Urothelium cell line (cell line): ENCODE data around the gene OTOF.

Source experiments
- DNase-seq: peaks from one replicate; pipeline ENCODE4 v3.0.0; 2011; ENCODE audit warnings: low spot score, mixed read lengths
- FAIRE-seq: peaks from 2 replicates; lab custom pipeline; 2011; peaks lifted over from hg19 to GRCh38; lab: Jason Lieb, UNC

OTOF gene

DNA sequence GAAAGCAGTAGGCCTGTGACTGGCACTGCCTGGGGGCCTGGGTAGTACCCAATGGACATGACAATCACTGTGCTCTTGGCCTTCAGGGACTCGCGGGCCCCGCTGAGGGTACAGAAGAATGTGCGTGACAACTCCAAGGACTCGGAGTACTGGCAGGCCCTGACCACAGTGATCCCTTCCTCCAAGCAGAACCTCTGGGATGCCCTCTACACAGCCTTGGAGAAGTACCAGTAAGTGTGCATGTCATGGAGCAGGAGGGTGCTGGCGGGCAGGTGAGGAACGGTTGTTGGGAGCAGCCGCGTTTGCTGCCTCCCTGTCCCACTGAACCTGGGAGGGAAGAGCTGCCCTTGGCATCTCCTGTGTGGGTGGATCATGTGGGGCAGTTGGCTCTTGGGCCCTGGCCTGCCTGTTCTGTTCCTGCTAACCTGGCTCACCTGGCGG is 23.3 kb downstream of the OTOF start:
- DNase-seq (no peak), FAIRE-seq (no peak)

DNA sequence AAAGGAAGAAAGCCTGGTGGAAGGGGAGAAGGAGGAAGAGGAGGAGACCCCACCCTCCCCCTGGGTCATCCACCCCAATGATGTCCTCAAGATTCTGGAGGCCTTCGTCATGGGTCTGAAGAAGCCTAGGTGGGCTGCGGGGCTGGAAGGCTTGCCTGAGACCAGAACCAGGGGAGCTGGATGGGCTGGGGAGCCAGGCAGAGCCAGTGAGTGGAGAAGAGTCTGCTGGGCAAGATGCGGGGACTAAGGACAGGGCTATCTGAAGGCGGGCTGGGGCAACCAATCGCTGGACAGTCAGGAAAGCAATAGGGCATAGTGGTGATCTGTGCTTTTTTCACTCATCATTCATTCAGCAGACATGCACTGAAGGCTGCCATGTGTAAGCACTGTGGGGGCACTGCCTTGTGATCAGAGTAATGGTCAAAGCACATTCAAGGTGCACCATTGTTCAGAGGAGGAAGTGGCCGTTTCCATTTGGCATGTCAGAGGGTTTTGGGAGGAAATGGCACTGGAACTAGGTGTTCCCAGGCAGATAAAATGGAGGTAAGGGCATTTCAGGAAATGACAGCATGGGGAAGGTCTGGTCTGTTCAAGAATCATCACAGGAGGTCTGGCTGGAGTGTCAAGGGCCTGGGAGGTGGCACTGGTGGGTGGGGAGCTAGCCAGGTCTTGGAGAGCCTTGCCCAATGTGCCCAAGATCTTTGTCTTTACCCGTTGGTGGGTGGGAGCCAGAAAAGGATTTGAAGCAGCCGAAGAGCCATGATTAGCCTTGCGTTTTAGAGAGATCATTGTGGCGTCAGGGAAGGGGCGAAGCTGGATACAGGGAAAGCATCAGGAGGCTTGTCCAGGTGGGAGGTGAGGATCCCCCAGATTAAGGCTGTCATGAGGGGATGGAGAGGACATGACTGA is 24.2 kb downstream of the OTOF start:
- DNase-seq = no peak
- FAIRE-seq = peak; percentile 32

DNA sequence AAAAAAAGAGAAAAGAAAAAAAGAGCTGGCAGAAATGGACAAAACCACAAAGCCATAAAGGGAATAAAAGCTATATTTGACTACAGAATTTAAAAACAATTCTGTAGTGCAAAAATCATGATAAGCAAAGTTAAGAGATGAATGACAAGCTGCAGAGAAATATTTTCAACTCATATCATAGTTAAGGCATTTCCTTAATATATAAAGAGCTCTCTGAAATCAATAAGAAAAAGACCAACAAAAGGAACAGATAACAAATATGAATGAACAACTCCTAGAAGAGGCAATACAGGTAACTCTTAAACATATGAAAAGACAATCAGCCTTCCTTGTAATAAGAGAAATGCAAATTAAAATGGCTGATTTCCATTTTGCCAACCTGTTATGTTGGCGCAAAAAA is 26.2 kb downstream of the OTOF start:
- FAIRE-seq = no peak
- no peak for DNase-seq

DNA sequence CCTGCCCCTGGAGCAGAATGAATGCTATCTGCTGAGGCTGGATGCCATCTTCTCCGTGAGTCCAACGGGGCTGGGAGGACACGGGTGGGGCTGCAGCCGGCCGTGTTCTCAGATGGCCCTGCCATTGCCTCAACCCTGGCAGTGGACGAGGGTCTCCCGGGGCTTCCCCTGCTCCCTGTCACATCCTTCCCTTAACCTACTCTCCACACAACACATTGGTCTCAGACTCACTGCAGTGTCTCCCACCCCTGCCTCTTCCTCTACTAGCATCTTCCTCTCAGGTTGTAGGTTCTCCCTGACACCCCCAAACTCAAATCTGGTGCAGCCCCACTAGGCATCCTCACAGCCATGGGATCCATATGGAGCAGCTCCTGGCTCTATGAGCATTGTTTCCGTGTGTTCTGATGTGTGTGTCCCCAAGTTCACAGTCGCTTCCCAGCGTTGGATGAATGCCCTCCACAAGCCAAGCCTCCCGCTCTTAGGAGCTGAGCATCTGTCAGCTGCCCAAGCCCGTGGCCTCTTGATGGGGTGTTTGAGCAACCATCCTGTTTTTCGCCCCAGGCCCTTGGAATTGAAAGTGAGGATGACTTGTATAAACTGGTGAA is 27.8 kb downstream of the OTOF start:
- no peak for DNase-seq
- FAIRE-seq = no peak

DNA sequence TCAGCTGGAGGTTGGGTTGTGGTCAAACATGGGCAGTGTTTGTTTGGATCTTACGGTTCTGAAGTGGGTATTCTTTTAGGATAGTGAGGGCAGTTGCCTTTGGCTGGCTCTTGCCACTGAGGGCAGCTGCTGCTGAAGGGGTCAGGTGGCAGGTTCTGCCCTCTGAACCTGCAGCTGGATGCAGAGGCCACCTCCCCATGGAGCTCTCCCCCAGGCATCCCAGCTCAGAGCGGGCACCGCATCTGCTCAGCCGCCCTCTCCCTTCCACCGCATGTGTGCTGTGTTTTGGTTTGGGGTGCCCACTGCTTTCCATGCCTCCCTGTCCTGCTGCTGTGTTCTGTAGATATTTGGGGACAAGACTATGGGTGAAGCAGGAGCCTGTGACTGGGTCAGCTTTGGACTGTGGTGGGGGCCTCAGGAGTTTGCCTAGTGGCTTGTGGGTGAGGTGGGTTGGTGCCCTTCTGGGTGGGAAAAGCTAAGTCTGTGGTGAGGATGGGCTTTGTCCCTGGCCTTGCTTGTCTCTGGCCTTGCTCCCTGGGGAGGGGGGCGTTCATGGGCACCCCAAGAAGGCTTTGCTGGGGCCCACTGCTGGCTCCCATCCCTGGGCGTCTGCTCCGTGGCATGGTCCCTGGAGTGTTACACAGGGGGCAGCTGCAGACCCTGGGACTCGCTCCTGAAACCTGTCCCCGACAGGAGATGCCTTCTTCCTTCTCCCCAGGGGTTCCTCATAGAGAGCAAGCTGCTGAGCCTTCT is 28.5 kb downstream of the OTOF start:
- FAIRE-seq (no peak), DNase-seq (no peak)

DNA sequence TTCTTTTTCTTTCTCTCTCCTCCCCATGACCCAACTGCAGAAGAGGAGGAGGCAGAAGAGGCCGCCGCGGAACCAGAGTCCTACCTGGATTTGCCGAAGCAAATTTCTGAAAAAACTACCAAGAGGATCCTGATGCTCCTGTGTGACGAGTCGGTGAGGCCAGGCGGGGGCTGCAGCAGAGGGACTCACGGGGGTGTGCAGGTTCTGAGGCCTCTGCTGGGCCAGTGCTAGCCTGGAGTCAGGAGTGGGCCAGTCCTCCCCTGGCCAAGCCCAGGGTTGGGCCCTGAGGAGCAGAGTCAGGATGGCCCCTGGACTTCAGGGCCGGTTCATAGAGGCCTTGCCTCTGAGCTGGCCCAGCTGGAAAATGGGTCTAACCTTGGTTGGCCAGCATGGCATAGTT is 29.3 kb downstream of the OTOF start:
- DNase-seq (no peak), FAIRE-seq (no peak)

DNA sequence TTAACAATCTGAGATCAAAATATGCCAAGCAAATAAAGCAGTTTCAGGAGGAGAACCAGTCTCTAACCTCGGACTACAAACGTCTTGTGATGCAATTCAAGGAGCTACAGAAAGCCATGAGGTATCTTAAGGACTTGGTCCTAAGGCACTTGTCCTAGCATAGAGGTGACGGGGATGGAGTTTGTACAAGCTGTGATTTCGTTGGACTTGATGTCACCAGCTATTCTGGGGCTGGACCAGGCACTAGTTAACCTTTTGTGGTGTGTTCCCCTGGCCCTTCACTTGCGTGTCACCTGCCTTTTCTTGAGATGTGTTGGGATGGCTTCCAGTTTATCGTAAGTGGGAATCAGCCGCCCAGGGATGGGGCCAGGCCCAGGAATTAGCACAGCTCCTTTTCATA is 33.7 kb downstream of the OTOF start:
- DNase-seq = no peak
- no peak for FAIRE-seq

DNA sequence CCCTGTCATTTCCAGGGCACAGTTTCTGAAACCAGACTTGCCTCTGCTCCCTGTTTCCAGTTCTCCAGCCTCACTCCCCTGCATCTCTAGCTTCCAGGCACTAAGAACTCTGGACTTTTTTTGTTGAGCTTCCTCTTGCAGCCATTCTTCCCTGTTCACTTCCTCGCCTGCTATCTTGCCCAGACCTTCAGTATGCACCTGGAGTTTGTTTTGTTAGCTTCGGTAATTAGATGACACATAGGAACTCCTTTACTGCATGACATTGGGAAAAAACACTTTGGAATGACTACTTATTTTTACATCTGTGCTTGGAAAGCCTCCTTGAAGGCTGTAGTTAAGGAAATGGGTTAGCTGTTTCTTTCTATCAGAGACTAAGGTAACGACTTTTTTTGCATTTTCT is 35.2 kb downstream of the OTOF start:
- no peak for DNase-seq
- no peak for FAIRE-seq

DNA sequence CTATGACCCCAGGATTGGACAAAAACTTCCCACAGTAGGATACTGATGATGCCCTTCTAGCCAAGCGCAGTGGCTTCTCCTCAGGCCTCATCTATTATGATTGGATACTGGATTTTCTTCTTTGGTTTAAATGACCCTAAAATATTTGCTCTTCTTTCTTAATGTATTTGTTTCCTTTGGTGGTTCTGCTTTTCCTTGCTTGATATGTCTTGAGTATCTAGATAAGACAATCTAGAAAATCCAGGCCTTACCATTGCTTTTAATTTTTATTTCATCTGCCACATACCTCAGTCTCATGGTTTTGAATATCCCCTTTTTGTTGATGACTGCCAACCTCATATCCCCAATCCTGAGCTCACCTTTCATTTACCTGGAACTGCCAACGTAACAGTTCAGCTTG is 35.6 kb downstream of the OTOF start:
- DNase-seq (no peak), FAIRE-seq (no peak)

DNA sequence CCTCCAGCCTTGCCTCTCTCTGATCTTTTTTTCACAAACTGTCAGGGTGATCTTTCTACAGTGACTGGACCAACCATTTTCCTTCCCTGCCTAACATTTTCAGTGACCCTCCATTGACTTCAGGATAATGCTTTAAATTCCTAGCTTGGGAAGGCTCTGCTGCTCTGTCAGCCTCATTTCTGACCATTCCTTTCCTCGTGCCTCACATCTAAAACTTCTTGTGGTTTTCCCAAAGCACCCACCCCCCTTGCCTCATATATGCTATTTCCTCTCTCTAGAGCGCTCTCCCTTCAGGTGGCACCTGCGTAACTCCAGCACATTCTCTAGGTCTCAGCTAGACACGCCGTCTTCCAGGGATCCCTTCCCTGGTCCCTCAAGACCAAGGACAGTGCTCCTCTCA is 39.0 kb downstream of the OTOF start:
- no peak for FAIRE-seq
- no peak for DNase-seq

DNA sequence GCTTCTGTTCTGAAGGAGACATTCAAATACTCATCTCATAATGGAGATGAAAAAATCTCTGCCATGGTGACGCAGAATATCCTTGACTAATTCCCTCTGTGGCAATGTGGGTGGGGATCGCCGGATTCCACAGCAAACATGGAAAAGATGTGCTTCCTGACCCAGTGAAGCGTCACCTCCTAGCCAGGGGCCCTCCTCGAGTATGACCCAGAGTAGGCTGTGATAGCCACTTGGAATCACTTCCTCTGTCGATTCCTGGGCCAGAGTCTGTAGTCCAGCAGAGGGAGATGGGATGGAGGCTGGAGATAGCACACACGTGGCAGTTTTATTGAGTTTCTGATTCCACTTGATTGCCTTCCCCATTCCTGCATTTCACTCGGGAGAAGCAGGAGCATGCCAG is 39.4 kb downstream of the OTOF start:
- FAIRE-seq = no peak
- DNase-seq = peak; percentile 30

DNA sequence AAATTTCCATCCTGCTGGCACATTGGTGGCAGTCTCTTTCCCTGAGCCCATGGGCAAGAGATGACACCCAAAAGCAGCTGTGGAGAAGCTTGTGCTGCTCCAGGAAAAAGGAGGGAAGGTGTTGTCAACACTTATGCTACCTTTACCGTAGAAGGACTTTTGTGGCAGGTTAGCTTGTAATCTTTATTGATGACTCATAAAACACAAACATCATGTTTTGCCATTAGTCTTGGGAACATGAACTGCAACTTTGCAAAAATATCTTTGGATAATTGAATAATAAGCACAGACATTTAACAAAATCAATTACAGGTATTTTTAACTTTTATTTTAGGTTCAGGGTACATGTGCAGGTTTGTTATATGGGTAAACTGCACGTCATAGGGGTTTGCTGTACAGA is 42.8 kb downstream of the OTOF start:
- no peak for DNase-seq
- FAIRE-seq = no peak

DNA sequence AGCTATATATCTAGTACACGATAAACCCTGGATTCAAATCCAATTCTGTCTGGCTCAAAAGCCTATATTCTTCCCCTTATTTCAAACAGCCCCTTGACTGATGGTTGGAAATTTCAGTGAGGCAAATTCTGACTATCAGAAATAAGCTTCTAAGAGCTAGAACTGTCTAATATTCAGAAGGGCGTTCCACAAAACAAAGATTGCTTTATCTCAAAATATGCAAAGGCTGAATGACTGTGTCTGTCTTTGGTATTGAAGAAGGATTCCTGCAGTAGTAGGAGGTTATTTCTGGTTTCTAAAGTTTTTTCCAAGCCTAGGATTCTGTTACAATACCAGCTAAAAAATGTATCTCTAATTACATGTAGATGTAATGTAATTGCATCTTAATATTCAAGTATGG is 45.1 kb downstream of the OTOF start:
- FAIRE-seq = no peak
- no peak for DNase-seq

DNA sequence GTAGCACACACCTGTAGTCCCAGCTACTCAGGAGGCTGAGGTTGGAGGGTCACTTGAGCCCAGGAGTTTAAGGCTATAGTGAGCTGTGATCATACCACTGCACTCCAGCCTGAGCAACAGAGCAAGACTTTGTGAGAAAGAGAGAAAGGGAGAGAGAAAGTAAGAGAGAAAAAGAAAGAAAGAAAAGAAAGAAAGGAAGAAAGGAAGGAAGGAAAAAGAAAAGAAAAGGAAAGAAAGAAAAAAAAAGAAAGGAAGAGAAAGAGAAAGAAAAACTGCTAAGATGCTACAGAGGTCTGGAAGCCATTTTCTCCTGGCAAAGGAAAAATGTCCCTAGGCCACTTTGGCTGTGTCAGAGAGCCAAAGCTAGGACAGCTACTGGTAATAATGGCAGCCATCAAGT is 45.6 kb downstream of the OTOF start:
- DNase-seq = no peak
- FAIRE-seq = no peak

DNA sequence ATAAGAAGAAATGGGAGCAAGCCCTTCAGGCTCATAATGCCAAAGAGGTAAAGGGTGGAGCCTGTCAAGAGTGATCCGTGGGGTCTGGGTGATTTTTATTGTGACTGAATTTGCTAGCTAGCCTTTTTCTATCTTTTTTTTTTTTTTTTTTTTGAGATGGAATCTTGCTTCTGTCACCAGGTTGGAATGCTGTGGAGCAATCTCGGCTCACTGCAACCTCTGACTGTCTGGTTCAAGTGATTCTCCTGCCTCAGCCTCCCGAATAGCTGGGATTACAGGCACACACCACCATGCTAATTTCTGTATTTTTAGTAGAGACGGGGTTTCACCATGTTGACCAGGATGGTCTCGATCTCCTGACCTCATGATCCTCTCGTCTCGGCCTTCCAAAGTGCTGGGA is 47.1 kb downstream of the OTOF start:
- DNase-seq = no peak

DNA sequence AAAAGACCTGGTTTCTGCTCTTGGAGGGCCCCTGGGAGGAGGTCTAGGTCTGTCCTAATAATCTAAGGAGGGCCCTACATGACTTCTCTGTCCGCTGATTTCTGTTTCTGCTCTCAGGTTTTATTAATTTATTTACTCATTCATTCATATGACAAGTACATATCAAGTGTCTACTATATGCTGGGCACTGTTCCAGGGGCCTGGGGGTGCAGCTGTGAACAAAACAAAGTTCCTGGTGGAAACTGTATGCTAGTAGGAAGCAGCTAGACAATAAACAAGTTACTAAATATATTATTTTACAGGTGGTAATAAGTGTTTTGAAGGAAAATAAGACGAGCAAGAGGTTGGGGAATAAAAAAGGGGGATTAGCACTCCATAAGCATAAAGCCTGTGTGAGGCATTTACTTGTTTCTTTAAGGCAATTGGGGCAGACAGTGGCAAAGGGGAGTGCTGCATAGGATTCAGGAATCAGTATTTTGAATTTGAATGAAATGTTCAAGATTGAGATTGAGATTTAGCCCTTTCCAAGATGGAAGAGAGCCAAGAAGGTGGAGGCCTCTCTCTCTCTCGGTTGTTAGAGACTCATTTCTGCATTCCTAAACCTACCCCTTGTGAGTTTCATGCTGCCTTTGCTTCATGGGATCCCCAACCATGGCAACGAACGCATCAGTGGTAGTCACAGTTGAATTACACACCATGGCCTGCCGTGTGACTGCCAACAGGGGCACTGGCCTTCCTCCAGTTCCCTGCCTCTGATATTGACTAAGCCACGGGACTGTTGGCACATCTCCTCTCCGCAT is 47.9 kb downstream of the OTOF start:
- no peak for FAIRE-seq
- DNase-seq = no peak

More for the DNA sequence above, 47.1 kb downstream of the OTOF start:
- FAIRE-seq = no peak

DNA sequence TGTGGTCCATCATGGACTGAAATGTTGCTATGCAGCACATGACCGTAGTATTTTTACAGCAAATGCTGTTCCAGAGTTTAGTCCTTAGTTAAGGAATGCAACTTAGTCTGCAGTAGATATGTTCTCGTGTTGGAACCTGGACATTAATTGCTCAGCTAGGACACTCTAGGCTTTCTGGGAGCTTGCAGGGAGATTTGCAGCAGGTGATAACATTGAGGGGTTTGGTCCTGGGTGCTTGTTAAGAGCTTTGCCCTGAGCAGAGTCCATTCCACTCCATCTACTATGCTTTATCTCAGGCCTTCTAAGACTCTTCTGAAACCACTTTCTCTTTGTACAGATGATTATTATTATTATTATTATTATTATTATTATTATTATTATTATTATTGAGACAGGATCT is 49.1 kb downstream of the OTOF start:
- DNase-seq (no peak), FAIRE-seq (no peak)

DNA sequence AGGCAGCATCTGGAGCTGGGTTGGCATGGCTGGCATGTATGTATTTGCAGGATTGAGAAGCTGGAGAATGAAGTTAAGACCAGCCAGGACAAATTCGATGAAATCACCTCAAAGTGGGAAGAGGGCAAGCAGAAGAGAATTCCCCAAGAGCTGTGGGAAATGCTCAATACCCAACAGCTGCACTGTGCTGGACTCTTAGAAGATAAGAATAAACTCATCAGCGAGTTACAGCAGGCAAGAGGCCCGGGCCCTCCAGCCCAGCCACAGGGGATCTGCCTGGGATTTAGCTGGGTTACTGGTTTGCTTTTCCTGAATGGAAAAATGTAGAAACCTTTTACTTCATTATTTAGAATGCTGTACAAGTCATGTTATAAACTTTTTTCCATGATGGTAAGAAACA is 53.7 kb downstream of the OTOF start:
- FAIRE-seq = no peak
- DNase-seq = no peak

DNA sequence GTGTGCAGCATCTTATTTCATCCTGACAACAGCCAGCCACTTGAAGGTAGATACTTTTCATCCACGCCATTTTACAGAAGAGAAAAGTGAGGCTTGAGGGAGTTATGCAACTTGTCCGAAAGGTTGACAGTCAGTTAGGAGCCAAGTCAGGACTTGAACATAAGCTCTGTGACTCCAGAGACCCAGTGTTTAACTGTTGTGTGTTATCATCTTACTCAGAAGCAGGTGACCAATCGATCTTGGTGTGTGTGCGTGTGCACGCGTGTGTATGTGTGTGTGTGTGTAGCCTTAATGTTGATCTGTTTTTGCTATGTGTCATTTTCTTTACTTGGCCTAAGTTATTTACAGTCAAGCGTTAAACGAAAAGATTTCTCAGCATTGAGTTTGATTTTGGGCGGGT is 54.2 kb downstream of the OTOF start:
- FAIRE-seq = no peak
- no peak for DNase-seq

DNA sequence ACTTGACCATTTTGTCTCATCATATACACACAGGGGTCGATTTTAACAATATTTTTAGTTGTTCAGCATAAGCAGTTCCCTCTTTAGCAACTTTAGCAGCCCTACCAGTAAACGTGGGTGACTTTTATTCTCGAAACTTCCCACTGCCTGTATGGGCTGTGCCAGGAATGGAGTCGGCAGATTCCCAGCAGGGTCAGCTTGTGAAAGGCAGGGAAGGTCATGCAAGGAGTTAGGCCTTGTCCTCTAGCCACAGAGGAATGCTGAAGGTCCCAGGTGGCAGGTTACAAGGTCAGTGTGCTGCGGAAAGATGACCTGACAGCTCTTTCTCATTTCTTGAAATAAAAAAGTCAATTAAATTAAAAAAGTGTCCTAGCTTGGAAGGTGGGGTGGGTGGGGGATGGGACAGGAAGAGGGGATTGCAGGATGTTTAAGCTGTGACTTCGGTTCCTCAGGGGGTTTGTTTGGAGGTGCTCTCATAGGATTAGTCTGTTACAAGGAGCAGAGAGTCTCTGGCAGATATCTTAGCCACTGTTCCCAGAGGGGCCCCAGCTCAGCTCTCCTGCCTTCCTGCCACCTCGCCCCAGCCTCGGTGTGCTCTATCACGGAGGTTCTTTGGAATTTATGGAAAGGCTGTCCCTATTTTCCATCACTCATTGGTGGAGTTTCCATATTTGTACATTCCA is 54.8 kb downstream of the OTOF start:
- FAIRE-seq (no peak), DNase-seq (no peak)
